HG03196 (cell line): ENCODE data around the gene KCNK1.
"Not testable (repeated sequence)": the region's sequence is repeated elsewhere in the genome, so short reads cannot be mapped to it uniquely, and the experiment has no call there.

Experiments used
- ATAC-seq: cut with Tn5 transposase; IDR thresholded peaks from one replicate; pipeline ENCODE4 v1.9.1; 2021; ENCODE audit not compliant: unreplicated experiment

The KCNK1 gene

GRCh38 chr1:233664804-233665574 lies 51.1 kb downstream of the KCNK1 start:
- no peak for ATAC-seq

GRCh38 chr1:233665575-233666270 lies 51.8 kb downstream of the KCNK1 start:
- no peak for ATAC-seq

DNA sequence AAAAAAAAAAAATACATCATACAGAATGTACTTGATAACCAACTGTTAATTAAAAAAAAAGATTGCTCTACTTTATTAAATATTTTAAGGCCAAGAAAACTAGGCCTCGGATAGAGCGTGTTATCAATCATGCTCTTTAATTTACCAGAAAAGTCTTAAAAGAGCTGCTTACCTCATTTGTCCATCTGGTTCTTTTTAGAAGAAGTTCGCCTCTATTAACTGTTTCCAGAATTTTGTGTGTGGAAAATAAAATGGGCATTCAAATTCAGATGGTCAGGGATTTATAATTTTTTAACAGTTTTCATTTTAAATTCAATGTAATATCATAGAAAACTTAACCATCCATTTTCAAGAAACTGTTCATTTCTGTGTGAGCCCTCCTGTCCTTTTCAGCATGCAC lies 53.8 kb downstream of the KCNK1 start:
- ATAC-seq, result no peak

- no peak for ATAC-seq
Measured at GRCh38 chr1:233668146-233668724, 54.3 kb downstream of the KCNK1 start.

- peak; percentile 46 for ATAC-seq
Measured at GRCh38 chr1:233668725-233669294, 54.9 kb downstream of the KCNK1 start.

DNA sequence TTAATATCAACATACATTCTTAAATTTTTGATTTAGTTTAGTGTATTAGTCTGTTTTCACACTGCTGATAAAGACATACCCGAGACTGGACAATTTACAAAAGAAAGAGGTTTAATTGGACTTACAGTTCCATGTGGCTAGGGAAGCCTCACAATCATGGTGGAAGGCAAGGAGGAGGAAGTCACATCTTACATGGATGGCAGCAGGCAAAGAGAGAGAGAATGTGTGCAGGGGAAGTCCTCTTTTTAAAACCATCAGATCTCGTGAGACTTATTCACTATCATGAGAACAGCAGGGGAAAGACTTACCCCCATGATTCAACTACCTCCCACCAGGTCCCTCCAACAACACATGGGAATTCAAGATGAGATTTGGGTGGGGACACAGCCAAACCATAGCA lies 56.5 kb downstream of the KCNK1 start:
- not testable (repeated sequence) for ATAC-seq

DNA sequence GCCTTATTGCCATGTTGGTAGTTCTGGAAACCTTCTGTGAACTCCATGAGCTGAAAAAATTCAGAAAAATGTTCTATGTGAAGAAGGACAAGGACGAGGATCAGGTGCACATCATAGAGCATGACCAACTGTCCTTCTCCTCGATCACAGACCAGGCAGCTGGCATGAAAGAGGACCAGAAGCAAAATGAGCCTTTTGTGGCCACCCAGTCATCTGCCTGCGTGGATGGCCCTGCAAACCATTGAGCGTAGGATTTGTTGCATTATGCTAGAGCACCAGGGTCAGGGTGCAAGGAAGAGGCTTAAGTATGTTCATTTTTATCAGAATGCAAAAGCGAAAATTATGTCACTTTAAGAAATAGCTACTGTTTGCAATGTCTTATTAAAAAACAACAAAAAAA lies 57.4 kb downstream of the KCNK1 start:
- no peak for ATAC-seq

DNA sequence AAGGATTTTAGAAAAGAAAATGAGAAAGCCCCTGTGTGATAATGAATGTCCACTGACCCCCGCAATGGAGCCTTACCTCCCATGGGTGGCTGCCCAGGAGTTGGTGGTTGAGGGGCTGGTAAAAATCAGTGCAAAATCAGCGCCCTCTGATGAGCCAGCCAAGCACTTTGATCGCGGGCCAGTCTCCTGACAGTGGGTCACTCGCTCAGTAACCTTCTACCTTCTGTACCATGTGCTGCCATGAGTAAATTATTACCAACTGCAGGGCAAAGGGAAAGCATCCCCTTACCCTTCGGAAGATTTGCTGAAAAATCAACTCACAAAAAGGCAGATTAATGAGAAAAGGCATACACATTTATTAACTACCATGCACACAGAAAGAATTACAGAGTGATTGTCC lies 58.8 kb downstream of the KCNK1 start:
- ATAC-seq, result no peak

DNA sequence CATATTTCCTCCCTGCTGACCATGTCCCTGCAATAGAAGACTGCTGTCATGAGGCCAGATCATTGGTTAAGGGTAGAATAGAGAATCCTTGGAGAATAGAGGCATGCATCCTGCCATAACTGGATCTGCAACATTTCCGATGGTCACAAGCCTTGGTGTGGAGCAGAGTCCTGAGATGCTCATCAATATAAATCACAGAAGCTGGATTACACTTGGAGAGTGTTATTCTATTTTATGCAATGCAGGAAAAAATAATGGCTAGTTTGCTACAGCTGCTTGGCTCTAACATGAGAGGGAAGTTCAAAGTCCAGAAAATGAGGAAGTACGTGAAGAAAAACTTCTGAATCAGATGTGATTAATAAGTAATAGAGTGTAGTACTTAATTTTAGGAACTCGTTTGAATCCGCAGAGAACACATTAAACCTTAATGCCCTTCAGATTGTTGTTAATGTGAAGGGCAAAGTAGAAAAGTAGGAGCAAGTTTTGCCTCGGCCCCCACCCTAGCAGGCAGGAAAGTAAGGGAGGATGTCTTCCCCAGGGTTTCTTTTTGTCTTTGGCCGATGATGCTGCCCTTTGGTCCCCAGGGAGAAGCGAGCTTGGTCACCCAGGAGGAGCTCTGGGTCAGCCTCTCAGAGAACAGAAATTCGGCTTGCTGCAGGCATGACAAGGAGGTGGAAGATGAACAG lies 59.5 kb downstream of the KCNK1 start:
- peak; percentile 50 for ATAC-seq

DNA sequence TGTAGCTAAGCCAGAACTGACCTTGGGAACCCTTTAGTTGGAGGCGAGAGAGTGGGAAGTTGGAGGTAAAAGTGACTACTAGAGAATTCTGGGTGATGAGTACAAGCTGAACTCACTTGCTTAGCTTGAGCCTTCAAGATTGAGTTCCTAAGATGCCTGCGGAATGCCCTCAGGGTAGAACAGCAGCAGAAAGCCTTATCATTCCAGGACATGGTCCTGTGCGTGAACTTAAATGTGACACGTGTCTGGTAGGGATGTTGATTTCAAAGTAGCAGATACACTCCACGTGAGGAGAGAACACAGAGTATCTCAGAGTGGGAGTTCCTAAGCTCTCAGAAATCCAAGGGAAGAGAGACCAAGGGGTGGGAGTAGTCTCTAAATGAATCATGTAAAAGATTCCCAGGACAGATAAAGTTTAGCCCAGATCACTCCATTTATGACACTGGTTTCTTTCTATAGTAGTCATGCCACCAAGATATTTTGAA lies 60.1 kb downstream of the KCNK1 start:
- ATAC-seq, result peak; percentile 11

DNA sequence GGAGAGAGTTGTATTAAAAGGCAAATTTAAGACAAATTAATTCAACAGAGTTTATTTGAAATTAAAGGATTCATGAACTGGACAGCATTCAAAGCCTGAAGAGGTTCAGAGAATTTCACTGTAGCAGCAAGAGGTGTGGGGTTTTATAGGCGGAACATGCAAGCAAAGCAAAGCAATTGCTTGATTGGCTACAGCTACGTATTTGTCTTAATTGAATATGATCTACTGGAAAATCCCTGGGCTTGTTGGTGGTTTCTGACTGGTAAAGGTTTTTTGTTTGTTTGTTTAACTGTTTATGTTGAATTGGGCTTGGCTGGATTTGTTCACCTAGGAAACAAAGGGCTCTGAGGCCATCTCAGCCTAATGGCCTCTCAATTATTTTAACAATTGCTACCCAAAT lies 61.5 kb downstream of the KCNK1 start:
- ATAC-seq, result no peak

GRCh38 chr1:233675893-233676292 lies 62.0 kb downstream of the KCNK1 start:
- peak; percentile 75 for ATAC-seq

DNA sequence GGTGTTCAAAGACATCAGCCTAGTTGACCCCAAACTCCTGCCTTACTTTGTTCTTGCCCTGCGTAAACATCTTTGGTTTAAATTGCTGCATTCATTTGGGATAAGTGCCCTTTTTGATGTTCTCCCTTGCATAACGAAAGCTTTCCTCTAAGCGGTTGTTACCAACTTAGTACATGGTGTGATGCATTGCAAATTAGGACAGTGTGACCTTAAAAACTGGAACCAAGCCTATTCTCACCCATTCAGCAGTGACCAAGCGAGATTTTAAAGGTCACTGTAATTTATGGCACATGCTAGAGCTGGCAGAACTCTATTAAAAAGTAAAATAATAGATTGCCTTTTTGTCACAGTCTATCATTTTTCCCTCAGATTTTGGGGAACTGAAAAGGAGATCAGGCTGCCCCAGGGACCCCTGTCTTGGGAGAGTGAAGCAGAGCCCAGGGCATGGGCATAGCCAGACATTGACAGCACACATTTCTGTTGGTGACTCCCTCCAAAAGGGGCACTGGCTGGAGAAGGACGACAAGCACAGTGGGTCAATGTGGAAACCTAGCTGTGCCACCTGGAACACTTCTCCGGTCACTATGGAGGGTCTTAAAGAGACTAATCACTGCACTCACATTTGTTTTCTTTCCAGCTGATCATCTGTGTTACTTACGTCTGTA lies 63.9 kb downstream of the KCNK1 start:
- no peak for ATAC-seq

DNA sequence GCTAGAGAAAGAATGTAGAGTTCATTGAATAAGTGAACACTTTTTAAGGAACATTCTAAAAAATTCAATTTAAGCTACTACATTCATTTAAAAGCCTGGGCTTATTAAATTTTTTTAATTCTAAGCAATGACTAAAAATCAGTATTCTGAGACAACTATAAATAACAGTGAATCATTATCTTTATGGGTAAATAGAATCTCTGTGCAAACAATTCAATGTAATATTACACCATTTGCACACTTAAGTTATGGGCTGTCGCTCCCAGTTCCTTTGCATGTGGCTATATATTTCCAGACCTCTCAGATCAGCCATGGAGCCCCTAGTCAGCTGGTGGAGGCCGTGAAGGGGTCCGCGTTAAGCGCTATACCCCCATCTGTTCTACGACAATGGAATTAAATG lies 65.1 kb downstream of the KCNK1 start:
- ATAC-seq, result no peak

DNA sequence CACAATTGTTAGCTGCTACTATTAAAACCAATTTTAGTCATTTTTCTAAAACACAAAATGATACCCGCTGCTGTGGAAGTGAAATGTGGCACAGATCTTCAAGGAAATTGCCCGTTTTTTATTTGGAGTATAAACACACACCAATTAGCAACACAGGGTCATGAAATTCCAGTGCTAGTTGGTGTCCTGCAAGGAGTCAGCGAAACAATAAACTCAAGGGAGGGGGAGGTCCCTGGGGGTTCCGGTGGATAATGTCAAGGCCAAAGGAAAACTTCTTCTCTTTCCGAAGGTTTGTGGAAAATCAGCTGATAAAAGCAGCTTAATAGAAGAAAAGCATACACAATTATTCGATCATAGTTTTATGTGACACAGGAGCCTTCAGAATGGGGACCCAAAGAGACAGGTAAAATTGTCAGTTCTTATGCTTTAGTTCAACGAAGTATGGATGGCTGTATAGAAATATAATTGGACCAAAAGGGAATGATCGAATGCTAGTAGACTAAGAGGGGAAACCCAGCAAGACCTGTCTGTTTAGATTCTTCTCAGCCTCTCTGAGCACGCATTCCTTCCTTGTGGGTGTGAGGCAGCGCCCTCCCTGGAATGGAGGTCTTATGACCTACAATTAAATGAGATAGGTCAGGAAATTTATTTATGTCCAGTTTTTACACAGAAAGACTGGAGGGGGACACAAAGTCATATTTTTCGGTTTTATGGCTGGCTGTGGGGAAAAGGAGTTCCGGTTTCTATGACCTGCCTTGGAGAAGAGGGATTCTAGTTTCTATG lies 65.9 kb downstream of the KCNK1 start:
- ATAC-seq, result no peak

DNA sequence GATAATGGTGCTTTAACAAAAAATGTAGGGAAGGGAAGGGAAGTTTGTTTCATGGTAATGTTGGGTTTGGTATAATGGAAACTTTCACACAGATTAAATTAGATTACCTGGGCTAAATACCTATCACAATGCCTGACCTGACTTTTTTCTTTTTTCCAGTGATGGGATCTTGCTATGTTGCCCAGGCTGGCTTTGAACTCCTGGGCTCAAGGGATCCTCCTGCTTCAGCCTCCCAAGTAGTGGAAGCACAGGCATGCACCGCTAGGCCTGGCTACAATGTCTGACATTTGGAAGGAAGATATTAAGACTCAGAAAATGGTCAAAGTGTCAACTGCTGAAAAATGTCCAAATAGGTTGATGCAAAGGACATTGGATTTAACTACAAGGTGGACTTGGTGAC lies 67.4 kb downstream of the KCNK1 start:
- ATAC-seq, result no peak

- not testable (repeated sequence) for ATAC-seq
Measured at GRCh38 chr1:233686653-233687052, 72.7 kb downstream of the KCNK1 start.

- no peak for ATAC-seq
Measured at GRCh38 chr1:233689017-233689747, 75.3 kb downstream of the KCNK1 start.

DNA sequence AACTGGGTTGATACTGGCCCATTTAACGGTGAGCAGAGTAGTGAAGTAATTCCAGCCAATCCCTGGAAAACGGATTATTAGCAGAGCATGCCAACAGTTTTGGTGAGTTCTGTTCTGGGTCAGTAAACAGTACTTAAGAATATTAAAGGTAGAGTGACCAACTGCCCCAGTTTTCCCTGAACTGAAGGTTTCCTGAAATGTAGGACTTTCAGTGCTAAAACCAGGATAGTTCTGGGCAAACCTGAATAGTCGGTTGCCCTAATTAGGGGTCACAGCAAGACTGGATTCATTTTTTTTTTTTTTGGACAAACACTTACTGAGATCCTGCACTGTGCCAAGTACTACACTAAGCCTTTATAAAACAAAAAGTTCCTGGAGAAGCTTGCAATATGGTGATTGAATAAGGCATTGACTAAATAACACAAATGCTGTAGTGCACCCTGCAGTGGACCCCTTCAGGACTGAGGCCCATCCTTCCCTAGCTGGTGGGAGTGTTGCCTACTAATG lies 75.9 kb downstream of the KCNK1 start:
- ATAC-seq, result no peak
